Right renal cortex interstitium (tissue), 3 donors: ENCODE measurements around the gene MPP3. TPM values are rescaled to one million over a fixed set of nuclear protein-coding genes. Genes with fewer than 3 reads are reported as not detected.
"Not testable (repeated sequence)": the region's sequence is repeated elsewhere in the genome, so short reads cannot be mapped to it uniquely, and the experiment has no call there.

Experiments
- DNase-seq, 3 donors: peaks; one replicate each; pipeline ENCODE4 v3.0.0-alpha.2; 2013; ENCODE audit warnings: low read depth in 3 of 3, low spot score in 2 of 3
- polyA plus RNA-seq, 3 donors: library from polyadenylated mRNA; unstranded; fragments of 120-200 nt; gene quantifications; one replicate each; pipeline ENCODE4 v1.2.1, GENCODE V29; 2013; ENCODE audit not compliant: insufficient read length in 3 of 3

The MPP3 gene
- polyA plus RNA-seq, 3 donors = 6.3 to 8.0 (median 6.7) TPM

DNA sequence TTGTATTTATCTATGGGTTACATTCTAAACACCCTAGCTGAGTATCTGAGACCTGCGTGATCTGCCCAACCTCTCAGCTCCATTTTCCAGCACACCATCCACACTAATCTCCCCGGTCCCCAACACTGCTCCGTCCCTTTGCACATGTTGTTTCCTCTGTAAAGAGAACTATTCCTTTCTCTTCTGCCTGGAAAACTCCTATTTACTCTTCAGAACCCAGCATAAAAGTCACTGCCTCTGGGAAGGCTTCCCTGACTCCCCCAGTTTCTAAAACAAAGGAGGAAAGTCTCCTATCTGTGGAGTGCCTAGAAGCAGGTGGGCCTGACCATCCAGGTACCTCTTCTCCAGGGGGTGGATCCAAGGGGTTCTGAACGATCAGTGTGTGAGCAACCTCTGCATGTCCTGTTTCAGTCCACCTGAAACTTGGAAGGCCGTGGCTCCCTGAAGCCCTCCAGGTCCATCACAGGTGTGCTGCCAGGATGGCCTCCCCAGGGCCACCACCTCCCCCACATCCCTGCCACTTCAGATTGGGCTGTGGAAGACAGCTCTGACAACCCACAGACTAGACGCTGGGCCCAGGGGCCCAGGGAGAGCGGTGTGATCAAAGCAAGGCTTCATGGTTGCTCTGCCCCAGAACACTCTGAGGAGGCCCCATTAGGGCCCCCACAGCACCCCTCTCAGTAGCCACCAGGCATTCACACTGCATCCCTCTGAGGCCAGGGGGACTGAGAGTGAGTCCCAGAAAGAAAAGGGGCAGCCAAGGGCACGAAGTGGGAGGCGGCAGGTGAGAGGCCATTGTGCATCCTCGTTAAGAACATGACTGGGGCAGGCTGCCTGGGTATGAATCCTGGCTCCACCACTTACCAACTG is 20.3 kb downstream of the MPP3 start:
- DNase-seq = no peak

DNA sequence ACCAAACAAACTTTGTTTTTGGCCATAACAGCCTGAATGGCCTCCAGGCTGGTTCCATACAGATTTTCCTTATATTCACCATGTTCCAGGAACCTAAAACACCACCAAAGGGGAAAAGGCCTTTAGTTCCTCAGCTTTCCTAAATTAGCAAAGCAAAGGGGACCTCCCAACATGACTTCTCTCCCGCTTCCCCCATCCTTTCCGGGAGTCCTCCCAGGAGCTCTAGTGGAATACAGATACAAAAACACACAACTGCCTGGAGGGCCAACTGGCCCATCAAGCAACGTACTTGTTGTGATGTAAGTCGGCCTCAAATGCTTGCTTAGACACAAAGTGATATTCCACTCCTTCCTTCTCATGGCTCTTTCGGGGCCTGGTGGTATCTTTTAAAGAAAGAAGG is 22.1 kb downstream of the MPP3 start:
- DNase-seq = no peak

GRCh38 chr17:43810226-43810715 is 22.7 kb downstream of the MPP3 start:
- DNase-seq = no peak

GRCh38 chr17:43809121-43809520 is 23.8 kb downstream of the MPP3 start:
- no peak for DNase-seq

GRCh38 chr17:43808076-43808475 is 24.9 kb downstream of the MPP3 start:
- no peak for DNase-seq

- no peak for DNase-seq
Measured at GRCh38 chr17:43805117-43805516, 27.8 kb downstream of the MPP3 start.

DNA sequence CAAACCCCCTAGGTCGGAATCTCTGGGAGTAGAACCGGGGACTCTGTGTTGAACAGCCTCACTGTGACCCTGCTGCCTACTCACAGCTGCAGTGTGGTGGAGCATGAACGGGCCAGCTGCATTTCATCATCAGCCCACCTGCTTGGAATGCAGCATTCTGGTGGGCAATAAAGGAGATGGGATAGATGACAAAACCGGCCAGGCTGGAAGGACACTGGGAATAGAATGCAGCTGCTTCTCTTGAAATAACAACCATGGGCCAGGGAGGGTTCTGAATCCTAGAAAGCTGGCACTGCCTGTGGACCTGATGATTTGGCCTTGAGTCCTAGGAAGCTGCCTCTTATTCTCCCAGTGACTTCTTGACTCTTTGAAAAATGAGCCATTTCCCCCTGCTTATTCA is 29.2 kb downstream of the MPP3 start:
- peak in 2 of 3 donors; percentile 31 to 74 for DNase-seq

- DNase-seq = no peak
Measured at GRCh38 chr17:43801844-43802243, 31.1 kb downstream of the MPP3 start.

DNA sequence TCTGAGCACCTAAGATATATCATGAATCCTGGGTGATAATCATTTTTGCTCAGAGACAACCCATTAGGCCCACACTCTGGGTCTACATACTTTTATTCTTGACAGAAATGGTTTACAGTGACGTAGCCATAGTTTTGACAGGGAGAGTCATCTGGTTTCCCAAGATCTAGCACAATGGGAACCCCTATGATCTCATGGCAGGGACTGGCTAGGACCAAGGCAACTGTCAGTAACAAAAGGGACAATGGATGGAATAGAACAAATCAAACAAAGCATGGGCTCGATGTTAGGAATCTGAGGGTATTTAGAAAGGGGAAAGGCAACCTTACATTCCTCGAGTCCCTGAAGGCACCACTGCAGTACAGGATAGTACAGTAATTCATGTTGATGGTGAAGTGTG is 32.2 kb downstream of the MPP3 start:
- no peak for DNase-seq

- DNase-seq = no peak
Measured at GRCh38 chr17:43799047-43799446, 33.9 kb downstream of the MPP3 start.

DNA sequence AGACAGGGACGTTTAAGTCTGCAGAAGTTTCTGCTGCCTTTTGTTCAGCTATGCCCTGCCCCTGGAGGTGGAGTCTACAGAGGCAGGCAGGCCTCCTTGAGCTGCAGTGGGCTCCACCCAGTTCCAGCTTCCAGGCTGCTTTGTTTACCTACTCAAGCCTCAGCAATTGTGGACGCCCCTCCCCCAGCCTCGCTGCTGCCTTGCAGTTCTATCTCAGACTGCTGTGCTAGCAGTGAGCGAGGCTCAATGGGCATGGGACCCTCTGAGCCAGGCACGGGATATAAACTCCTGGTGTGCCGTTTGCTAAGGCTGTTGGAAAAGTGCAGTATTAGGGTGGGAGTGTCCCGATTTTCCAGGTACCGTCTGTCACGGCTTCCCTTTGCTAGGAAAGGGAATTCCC is 34.9 kb downstream of the MPP3 start:
- not testable (repeated sequence) for DNase-seq

- DNase-seq = not testable (repeated sequence)
Measured at GRCh38 chr17:43792668-43793067, 40.3 kb downstream of the MPP3 start.

- DNase-seq = no peak
Measured at GRCh38 chr17:43791589-43791988, 41.4 kb downstream of the MPP3 start.

- DNase-seq = no peak
Measured at GRCh38 chr17:43790311-43790940, 42.5 kb downstream of the MPP3 start.

GRCh38 chr17:43789482-43789881 is 43.5 kb downstream of the MPP3 start:
- DNase-seq = no peak

GRCh38 chr17:43788540-43788939 is 44.4 kb downstream of the MPP3 start:
- no peak for DNase-seq

- no peak for DNase-seq
Measured at GRCh38 chr17:43787728-43788127, 45.2 kb downstream of the MPP3 start.

DNA sequence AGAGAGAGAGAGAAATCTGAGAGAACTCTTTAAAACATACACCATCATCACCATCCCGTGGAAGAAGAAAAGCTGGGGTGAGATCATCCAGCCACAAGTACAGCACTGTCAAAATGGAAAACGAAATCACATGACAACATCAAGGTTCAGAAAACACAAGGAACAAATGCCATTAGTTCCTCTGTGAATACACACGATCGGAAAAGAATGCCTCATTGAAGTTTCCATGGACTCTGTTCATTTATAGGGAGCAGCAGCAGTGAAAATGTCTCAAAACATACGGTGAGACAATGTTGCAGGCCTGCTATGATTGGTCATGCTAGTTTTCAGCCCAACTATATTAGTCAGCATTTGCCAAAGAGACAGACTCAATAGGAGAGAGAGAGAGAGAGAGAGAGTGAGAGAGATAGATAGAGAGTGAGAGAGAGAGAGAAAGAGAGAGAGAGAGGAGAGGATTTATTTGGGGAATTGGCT is 48.3 kb downstream of the MPP3 start:
- DNase-seq = no peak

DNA sequence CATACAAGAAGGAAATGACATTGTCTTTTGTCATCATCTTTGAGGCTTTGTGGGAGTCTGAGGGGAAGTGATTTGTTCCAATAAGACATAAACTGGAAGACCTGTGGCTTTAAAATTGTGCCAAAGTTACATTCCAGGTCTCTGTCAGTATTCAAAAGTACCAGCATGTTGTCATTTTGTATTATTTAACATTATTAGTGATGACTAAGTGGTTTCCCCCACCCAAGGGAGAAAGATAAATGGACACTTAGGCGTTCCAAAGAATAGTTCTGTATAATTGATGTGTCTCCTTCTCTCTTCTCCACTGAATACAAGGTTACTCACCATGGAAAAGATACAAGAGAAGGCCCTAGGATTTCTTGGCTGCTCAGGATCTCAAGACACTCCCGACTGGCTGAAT is 48.9 kb downstream of the MPP3 start:
- no peak for DNase-seq

- DNase-seq = no peak
Measured at GRCh38 chr17:43782913-43783680, 49.8 kb downstream of the MPP3 start.

GRCh38 chr17:43780135-43780534 is 52.8 kb downstream of the MPP3 start, which contains the start of gene CFAP97D1:
Gene CFAP97D1, plus strand, starts transcription at chr17:43780435. Its CDS starts 28 bp downstream, at chr17:43780463.
- DNase-seq = no peak
